ENCODE data around the gene DYNLT2. TPM values are rescaled to one million over a fixed set of nuclear protein-coding genes. Genes with fewer than 3 reads are reported as not detected.
A peak's percentile ranks its signal among the peaks of the same experiment; 100 is the strongest.

The DYNLT2 gene
- total RNA-seq, 1 donor from 2014 or later, result 3.0 TPM

GRCh38 chr6:169729961-169730360 is 21.4 kb downstream of the DYNLT2 start:
- Mint-ChIP-seq H3K4me1 (ENCODE audit: unreplicated experiment) (peaks cover 7% of the 10 kb centered on the region), H3K9me3 (ENCODE audit: unreplicated experiment) (no peaks in the 10 kb centered on the region), H3K27ac (ENCODE audit: unreplicated experiment) (no peak overlapping the region), H3K4me3 (ENCODE audit: unreplicated experiment) (no peak overlapping the region), H3K36me3 (ENCODE audit: unreplicated experiment) (peaks cover 2% of the 10 kb centered on the region), H3K27me3 (ENCODE audit: unreplicated experiment) (peaks cover 32% of the 10 kb centered on the region)
- no peak for DNase-seq (ENCODE audit: extremely low spot score, unreplicated experiment)
- TF ChIP-seq CTCF (IDR thresholded peaks at IDR 0.05), result no peak

- Mint-ChIP-seq H3K4me3 (ENCODE audit: unreplicated experiment) (no peak overlapping the region), H3K36me3 (ENCODE audit: unreplicated experiment) (no peaks in the 10 kb centered on the region), H3K27me3 (ENCODE audit: unreplicated experiment) (peaks cover 5% of the 10 kb centered on the region), H3K4me1 (ENCODE audit: unreplicated experiment) (peaks cover 21% of the 10 kb centered on the region), H3K9me3 (ENCODE audit: unreplicated experiment) (no peaks in the 10 kb centered on the region), H3K27ac (ENCODE audit: unreplicated experiment) (no peak overlapping the region)
- TF ChIP-seq CTCF (IDR thresholded peaks at IDR 0.05), result no peak
- no peak for DNase-seq (ENCODE audit: extremely low spot score, unreplicated experiment)
These were observed 24.4 kb downstream of the DYNLT2 start for GRCh38 chr6:169726963-169727362.

- Mint-ChIP-seq H3K9me3 (ENCODE audit: unreplicated experiment) (no peaks in the 10 kb centered on the region), H3K27me3 (ENCODE audit: unreplicated experiment) (peaks cover 3% of the 10 kb centered on the region), H3K4me1 (ENCODE audit: unreplicated experiment) (peaks cover 27% of the 10 kb centered on the region), H3K36me3 (ENCODE audit: unreplicated experiment) (no peaks in the 10 kb centered on the region), H3K27ac (ENCODE audit: unreplicated experiment) (peak overlapping the region; percentile 58), H3K4me3 (ENCODE audit: unreplicated experiment) (peak overlapping the region; percentile 79)
- no peak for TF ChIP-seq CTCF (IDR thresholded peaks at IDR 0.05)
- no peak for DNase-seq (ENCODE audit: extremely low spot score, unreplicated experiment)
These were observed 25.3 kb downstream of the DYNLT2 start for GRCh38 chr6:169726049-169726400.

GRCh38 chr6:169725125-169726048 is 26.0 kb downstream of the DYNLT2 start:
- no peak for DNase-seq (ENCODE audit: extremely low spot score, unreplicated experiment)

More at GRCh38 chr6:169725125-169726048, 26.0 kb downstream of the DYNLT2 start:
- Mint-ChIP-seq H3K4me3 (ENCODE audit: unreplicated experiment) (peak overlapping the region; percentile 79), H3K9me3 (ENCODE audit: unreplicated experiment) (no peaks in the 10 kb centered on the region), H3K4me1 (ENCODE audit: unreplicated experiment) (peaks cover 28% of the 10 kb centered on the region), H3K27ac (ENCODE audit: unreplicated experiment) (peak overlapping the region; percentile 86), H3K36me3 (ENCODE audit: unreplicated experiment) (no peaks in the 10 kb centered on the region), H3K27me3 (ENCODE audit: unreplicated experiment) (no peaks in the 10 kb centered on the region)
- no peak for TF ChIP-seq CTCF (IDR thresholded peaks at IDR 0.05)

Measured in osteocyte (in vitro differentiated cells).